ENCODE results near the gene PPP2R2C. TPM values are rescaled to one million over a fixed set of nuclear protein-coding genes. Genes with fewer than 3 reads are reported as not detected.

PPP2R2C gene
- total RNA-seq, 1 donor from 2014 or later, result 0.13 TPM

DNA sequence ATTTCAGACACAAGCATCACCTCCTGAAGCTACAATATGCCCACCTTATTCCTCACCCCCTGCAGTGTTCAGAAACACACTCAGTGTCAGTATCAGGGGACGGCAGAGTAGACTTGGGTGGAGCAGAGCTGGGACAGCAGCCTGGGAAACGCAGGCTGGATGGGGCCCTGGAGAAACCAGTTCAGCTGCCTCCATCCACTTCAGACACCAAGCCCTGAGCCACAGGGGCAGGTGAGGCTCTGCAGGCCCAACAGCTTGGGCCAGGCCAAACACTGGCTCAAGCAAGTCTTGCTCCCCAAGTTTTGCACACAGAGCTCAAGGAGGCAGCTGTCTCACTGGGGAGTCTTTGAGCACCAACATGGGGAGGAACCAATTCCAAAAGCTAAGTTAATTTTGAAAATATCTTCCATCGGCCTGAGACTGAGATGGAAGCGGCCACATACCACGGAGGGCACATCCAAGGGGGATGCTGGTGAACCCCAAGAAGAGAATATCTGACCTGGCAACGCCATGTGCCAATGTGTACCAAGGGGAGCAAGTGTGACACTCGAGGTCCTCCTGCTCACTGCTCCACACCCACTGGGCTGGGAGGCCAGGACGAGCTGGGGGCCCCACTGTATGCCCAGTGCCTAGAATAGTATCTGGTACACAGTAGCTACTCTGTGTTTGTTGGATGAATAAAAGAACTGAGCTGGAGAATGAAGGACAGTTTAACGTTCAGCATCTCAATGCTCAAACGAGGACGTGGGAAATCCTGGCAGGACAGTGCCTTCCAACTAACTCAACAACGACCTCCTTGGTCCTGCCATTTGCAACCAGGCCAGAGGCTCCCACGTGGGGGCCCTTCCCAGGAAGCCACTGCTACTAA, 45.6 kb downstream of the PPP2R2C start:
- ATAC-seq (no peak), DNase-seq (ENCODE audit: low spot score) (no peak)

DNA sequence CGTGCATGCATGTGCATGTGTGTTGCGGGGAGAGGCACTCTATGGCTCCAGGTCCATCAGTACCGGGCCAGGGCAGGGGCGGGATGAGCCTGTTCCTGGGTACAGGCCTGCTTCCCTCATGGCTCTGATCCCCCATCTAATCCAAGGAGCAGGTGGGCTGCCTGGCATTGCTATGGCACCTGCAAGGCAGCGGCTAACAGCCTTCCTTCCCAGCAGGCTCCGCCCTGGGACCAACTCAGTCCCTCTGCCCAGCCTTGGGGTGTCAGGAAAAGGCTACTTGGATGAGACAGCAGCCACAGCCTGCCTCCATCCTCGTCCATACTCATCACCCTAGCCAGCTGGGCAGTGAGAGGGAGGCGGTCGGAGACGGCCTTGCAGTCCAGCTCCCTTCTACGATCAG, 46.5 kb downstream of the PPP2R2C start:
- no peak for ATAC-seq
- DNase-seq (ENCODE audit: low spot score), result no peak

DNA sequence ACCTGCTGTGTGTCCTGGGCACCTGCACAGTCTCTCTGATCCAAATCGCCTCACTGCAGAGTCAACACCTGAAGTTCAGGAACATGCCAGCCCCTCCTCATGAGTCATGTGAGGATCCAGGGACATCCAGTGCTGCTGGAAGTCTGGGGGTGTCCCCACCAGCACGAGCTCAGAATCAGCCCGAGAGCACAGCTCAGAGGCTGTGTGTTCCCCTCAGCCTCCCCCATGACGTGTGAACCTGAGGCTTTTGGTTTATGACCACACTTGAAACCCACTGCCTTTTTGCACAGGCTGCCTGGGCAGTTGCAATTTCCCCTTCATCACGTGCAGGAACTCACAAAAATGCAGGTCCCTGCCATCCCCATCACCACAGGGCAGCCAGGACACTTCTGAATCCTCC, 47.1 kb downstream of the PPP2R2C start:
- ATAC-seq (no peak), DNase-seq (ENCODE audit: low spot score) (no peak)

DNA sequence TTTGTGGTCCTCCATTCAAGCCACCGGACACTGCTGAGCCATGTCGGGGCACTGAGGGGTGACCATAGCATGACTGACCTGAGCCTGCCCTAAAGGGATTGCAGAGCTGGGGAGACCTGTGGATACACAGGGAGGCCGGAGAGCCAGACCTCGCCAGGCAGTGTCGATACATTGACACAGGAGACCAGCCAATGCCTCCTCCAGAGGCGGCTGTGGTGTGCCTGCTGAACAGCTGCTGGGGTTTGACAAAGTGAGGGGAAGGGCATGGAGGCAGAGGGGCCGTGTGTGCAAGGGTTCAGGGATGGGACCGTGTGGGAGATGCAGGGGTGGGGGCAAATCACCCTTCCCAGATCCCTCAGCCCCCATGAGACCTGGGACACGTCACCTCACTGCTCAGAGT, 48.0 kb downstream of the PPP2R2C start:
- DNase-seq (ENCODE audit: low spot score) (no peak), ATAC-seq (no peak)

DNA sequence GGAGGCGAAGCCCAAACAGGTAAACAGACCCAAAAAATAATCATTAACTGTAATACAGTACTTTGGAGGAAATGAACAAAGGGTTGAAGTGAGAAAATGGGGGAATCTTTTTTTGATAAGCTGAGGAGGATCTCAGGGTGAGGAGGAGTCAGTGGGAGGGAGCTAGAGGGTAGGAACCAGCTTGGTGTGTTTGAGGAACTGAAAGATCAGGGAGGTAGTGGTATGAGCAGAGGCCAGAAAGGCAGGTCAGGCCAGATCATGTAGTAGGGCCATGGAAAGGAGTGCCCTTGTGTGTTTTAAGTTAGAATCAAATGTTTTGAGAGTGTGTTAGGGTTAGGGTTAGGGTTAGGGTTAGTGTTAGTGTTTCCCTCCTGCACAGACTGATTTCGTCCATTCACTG, 48.8 kb downstream of the PPP2R2C start:
- no peak for ATAC-seq
- DNase-seq (ENCODE audit: low spot score), result no peak

DNA sequence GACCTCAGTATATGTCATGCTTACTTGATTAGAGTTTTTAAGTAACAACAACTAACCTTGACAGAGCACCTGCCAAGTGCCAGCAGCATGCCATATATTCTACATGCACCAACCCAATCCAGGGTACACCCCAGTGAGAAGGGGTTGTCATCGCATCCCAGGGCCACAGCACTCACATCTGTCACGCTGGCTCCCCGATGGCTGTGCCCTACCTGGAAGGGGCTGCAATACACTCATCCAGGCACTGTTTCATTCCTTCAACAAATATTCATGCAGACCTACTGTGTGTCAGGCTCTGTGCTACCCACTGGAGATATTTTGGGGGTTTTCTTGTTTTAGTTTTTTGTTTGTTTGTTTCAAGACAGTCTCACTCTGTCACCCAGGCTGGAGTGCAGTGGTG, 49.5 kb downstream of the PPP2R2C start:
- ATAC-seq (no peak), DNase-seq (ENCODE audit: low spot score) (no peak)

DNA sequence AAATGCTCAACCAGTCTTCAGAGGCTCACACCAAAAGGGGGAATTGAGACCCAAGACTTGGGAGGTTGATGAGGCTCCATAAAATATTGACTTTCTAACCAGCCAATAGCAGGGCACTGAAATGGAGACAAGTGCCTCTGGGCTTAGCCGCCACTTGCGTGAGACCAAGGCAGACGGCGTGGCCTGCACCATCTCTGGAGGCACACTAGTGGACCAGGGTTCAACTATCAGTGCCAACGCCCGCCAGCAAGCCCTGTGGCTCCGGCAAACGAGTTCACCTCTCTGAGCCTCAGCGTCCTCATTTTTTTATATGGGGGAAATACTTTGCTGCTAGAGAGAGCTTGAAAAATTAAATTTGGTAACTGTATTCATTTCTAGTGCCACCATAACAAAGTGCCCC, 50.3 kb downstream of the PPP2R2C start:
- ATAC-seq, result no peak
- DNase-seq (ENCODE audit: low spot score), result no peak

DNA sequence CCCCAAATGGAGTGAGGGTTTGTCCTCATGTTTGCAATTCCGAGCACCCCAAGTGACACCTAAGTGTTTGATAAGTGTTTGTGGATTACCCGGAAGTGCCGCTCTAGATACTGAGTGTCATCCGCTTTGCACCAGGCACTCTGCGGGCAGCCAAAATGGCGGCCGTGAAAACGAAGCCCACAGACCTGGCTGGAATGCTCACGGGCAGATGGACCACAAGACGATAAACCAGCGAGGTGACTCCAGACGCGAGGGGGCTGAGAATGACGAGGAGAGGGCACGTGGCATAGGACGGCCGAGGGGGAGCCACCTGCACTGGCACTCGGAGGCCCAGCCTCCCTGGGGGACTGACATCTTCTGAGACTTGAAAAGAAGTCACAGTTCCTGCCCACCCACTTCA, 51.0 kb downstream of the PPP2R2C start:
- ATAC-seq (no peak), DNase-seq (ENCODE audit: low spot score) (no peak)

DNA sequence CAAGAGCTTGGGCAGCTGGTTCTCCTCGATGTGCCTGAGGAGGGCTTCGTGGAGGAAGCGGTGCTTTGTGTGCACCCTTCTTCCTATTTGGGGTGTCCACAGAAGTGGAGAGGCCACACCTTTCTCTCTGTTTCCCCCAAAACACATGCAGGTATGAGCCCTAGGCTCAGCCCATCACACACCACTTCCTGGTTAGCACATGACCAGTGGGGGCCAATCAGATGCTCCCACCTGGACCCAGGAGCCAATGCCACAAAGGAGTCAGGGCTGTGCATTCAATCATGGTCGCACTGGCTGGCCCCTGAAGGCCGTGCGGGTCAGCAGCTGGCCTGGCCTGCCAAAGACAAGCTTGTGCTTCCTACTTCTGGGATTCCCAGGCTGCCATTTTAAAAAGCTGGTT, 51.4 kb downstream of the PPP2R2C start:
- no peak for DNase-seq (ENCODE audit: low spot score)
- no peak for ATAC-seq

DNA sequence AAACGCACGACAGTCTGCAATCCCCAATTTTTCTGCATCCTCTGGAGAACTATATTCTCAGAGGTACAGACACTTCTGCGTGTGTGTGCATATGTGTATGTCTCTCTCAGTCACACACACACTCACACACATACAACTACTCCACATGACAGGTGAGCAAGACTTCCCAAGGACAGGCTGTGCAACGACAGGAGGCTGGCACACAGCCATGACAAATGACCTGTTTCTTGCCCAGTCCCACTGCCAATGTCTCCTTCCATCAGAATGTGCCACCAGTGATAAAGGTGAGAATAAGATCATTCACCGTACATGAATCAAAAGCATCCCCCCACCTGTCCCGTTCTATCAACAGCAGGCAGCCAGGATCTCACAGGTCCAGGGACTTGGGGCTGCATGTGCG, 52.4 kb downstream of the PPP2R2C start:
- no peak for ATAC-seq

DNA sequence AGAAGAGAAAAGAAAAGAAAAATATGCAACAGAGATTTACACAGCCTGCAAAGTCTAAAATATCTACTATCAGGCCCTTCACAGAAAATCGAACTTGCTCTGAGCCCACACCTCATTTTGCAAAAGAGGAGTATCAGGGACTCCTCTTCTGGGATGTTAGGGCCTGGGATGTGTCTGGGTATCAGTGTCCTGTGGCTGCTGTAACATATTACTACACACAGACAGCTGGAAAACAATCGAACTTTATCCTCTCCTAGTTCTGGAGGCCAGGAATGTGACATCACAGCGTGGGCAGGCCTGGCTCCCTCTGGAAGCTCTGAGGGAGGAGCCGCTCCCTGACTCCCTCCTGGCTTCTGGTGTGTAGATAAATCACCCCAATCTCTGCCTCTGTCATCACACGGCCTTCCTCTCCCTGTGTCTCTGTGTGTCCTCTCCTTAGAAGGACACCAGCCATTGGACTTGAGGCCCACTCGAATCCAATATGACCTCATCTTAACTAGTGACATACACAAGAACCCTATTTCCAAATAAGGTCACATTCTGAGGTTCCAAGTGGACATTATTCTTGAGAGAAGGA, 52.9 kb downstream of the PPP2R2C start:
- no peak for DNase-seq (ENCODE audit: low spot score)
- no peak for ATAC-seq

More for the DNA sequence above, 52.4 kb downstream of the PPP2R2C start:
- no peak for DNase-seq (ENCODE audit: low spot score)

DNA sequence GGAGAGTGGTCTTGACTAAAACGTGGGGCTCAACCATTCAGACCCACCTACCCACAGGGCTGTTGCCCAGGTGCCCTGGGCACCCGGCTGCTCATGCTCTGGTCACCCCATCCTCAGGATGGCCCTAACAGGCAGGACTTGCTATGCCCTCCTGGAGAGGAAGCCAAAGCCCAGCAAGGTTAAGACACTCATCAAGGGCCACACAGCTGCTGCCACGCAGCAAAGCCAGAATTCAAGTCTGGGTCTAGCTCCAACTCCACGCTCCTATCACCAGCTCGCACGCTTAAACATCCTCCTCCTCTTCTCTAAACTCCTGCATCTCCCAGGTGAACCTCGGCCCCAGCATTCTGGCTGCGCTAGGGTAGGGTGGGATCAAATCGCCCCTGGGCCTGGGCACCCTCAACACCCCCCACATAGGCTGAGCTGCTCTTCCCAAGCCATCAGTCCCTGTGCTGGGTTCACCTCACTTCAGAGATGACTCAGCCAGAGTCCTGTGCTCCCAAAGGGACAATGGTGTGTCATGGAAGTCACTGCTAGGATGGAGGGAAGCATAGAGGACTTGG, 54.1 kb downstream of the PPP2R2C start:
- DNase-seq (ENCODE audit: low spot score), result no peak
- ATAC-seq, result no peak

DNA sequence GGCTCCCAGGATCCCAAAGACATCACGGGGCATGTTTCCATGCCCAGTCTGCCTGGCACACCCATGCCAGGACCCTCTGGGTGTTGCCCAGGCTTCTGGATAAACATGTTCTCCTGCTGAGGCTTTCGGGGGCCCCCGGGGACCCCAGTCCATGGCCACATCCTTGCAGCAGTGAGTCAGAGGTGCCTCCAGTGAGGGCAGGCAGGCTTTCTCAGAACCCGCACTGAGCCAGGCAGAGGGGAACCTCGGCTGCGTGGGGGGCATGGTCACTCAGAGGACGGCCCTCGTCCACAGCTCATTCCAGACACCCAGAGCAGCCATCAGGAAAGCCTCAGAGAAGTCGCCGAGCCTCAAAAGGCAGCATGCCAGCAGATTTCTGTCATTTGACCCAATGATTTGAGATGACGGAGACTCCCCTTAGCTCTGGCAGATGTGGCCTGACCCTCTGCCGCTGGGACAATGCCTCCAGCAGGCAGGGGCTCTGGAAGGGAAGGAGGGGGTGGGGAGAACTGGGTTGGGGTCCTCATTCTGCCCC, 54.8 kb downstream of the PPP2R2C start:
- ATAC-seq, result no peak
- no peak for DNase-seq (ENCODE audit: low spot score)

DNA sequence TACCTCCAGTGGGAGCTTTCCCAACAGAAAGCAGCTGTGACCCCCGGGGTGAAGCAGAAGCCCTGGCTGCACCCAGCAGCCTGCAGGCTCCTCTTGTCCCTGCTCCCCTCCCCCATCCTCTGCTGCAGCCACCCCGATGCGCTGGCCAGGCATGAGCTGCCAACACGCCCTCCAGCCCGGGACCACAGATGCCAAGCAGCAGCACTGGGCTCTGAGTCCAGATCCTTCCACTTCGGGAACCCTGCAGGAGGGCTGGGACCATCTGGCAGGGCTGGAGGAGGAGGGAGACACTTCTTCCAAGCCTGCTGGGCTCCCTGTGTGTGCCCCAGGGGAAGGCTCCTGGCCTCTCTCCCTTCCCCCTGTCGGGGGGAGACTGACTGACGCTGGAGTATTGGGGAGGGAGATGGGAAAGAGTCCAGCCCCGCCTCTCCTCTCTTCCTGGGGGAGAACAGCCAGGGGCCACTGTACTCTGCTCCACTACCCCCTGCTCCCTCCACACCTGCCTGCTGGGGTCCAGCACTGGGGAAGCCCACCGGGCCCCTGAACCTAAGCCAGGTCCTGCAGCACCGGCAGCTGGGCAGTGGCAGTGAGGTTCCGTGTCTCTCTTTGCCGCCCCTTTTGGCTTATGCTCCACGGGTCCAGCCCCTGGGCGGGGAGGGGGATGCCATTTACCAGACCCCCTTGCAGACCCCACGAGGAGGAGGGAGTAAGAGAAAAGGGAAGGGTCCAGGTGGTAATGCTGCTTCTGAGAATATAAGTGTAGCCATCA, 55.7 kb downstream of the PPP2R2C start:
- ATAC-seq (no peak), DNase-seq (ENCODE audit: low spot score) (no peak)

DNA sequence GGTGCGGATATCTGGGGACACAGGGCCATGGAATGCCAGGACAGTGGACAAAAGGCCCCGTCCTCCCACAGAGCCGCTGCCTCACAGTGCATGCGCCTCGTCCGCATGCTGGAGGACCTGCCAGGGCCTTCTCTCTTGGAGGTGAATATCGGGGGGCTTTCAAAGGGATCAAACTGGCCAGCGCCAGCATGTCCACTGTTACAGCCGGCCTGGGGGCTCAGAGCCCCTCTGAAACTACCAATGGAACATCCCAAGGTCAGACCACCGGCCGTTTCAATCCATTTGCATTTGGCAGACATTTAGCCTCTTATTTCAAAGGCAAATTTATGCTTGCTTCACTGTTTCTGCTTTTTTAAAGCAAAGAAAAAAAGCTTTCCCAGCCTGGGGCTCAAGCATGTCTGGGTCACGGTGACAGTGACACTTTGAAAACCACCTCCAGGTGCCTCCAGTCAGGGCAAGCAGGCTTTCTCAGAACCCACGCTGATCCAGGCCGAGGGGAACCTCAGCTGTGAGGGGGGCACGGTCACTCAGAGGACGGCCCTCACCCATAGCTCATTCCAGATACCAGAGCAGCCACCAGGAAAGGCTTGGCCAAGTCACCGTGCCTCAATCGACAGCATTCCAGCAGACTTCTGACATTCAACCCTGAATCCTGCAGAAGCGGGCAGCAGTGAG, 57.2 kb downstream of the PPP2R2C start:
- ATAC-seq (no peak), DNase-seq (ENCODE audit: low spot score) (no peak)

DNA sequence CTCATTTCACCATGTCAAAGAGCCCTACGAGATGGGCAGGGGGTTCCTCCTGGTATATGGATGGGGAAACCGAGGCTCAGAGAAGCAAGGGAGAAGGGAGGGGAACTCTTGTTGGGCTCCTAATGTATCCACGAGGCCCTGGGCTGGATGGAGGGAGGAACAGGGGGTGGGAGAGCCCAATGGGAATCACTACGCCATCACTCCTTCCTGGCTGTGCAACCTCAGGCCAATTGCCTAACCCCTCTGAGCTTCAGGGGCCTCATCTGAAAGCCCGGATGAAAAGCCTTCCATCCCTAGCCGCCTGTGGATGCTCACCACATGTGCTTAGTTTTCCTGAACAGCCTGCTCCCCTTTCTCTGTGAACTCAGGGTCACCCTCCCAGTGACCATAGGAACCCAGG, 57.8 kb downstream of the PPP2R2C start:
- ATAC-seq (no peak), DNase-seq (ENCODE audit: low spot score) (no peak)

DNA sequence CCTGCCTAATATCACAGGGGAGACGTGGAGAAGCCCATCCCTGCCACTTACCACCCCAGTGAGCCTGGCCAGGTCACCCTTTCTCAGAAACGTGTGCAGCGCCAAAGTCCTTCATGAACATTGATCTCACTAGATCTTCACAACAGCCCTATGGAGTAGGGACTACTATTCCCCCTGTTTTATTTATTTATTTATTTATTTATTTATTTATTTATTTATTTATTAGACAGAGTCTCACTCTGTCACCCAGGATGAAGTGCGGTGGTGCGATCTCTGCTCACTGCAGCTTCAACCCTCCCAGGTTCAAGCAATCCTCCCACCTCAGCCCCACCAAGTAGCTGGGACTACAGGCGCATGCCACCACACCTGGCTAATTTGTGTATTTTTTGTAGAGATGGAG, 61.8 kb downstream of the PPP2R2C start:
- ATAC-seq (no peak), DNase-seq (ENCODE audit: low spot score) (no peak)

DNA sequence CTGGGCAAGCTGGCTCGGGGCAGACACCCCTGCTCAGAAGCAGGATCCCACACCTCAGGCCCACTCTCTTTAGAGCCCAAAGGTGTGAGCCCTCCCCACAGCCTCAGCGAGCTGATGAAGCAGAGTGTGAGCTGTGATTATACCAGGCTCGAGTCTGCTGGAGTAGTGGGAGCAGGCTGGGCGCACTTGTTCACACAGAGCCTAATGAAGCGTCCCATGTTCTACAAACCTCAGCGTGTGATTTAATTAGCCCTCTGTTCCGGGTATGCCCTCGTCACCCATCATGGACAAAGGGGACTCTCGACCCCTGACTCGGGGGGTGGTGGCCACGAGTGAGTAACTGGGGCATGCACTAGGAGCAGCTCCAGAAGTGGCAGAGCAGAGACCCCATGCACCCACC, 62.3 kb downstream of the PPP2R2C start:
- DNase-seq (ENCODE audit: low spot score), result no peak
- no peak for ATAC-seq

DNA sequence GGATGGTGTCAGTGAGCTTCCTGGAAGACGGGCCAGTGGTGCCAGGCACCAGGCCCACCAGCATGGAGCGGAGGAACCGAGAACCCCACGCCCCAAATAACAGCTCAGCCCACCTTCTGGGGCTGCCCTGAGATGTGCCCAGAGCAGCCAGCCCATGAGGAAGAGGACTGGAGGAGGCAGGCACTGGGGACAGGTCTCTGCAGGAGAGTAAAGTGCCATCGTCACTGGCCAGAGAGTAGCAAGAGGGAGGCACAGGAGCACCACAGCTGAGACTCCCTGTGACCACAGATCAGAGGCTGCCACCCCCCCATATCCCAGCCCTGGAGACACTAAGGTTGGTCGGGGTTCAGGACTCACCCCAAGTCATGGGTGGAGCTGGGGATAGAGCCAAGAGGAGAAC, 63.0 kb downstream of the PPP2R2C start:
- ATAC-seq, result no peak
- DNase-seq (ENCODE audit: low spot score), result no peak

DNA sequence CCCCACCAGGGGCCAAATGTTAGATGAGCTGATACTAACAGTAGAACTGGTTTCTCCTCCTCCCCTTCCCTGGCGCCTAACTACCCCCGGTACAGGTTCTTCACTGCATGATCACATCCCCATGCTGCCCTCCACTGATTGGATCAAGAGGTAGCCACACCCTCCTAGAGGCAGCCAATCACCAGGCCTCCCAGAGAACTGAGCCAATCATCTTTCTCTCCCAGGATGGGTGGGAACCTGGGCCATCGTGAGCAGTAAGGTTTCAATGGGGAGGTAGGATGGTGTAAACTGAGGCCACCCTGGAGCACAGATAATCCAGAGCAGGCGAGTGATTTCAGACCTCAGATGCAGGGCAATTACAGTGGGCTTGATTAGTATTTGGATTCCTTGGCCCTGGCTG, 64.2 kb downstream of the PPP2R2C start:
- DNase-seq (ENCODE audit: low spot score), result no peak
- no peak for ATAC-seq

DNA sequence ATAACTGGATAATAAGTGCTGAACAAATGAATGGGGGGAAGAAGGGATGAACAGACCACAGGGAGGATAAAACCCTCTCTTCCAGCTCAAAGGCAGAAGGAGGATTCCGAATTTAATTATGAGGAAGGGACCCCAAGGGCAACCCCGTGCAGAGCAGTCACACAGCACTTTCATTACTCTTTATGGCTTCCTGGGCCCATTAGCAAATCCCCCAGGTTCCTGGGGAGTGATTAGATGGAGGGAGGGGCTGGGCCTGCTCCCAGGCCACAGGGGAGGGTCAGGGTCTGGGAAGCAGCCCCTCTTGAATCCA, 67.1 kb downstream of the PPP2R2C start:
- no peak for DNase-seq (ENCODE audit: low spot score)
- no peak for ATAC-seq
